CD14-positive monocyte (primary cell): ENCODE results near the gene NTM. TPM values are rescaled to one million over a fixed set of nuclear protein-coding genes. Genes with fewer than 3 reads are reported as not detected.

Source experiments
- DNase-seq, 3 donors: peaks; one replicate each; pipeline ENCODE4 v3.0.0-alpha.2; 2011 to 2022
- H2AFZ ChIP-seq: 2 replicates; pipeline ENCODE4 v1.6.0; 2012; ENCODE audit warnings: mild to moderate bottlenecking, low read depth, low read length, inconsistent platforms; ENCODE audit not compliant: insufficient read depth, poor library complexity, severe bottlenecking
- H3K27ac ChIP-seq, 2 donors: 1 replicate in 1 of 2; 2 replicates in 1 of 2; pipeline ENCODE4 v1.5.1; 2012 to 2013; ENCODE audit warnings: low read length in 2 of 2, control low read depth in 1 of 2, inconsistent platforms in 1 of 2, low read depth in 1 of 2, mild to moderate bottlenecking in 1 of 2
- H3K27me3 ChIP-seq, 2 donors: one replicate each; pipeline versions ENCODE4 v1.6.0 to v1.6.1; 2011 to 2013; ENCODE audit warnings: low read length in 2 of 2; ENCODE audit not compliant: control insufficient read depth in 2 of 2, insufficient read depth in 2 of 2
- H3K36me3 ChIP-seq, 2 donors: replicated peaks in 1 of 2; 1 replicate in 1 of 2; 2 replicates in 1 of 2; pipeline versions ENCODE4 v1.5.1 to v1.6.1; 2012 to 2013; ENCODE audit warnings: low read length in 2 of 2, control low read depth in 1 of 2, inconsistent platforms in 1 of 2, mild to moderate bottlenecking in 1 of 2; ENCODE audit not compliant: insufficient read depth in 2 of 2, control insufficient read depth in 1 of 2
- H3K4me1 ChIP-seq, 2 donors: 1 replicate in 1 of 2; 2 replicates in 1 of 2; pipeline versions ENCODE4 v1.5.1 to v1.6.1; 2012 to 2013; ENCODE audit warnings: low read length in 2 of 2, control low read depth in 1 of 2, inconsistent platforms in 1 of 2, mild to moderate bottlenecking in 1 of 2, moderate library complexity in 1 of 2; ENCODE audit not compliant: insufficient read depth in 2 of 2, control insufficient read depth in 1 of 2
- H3K4me2 ChIP-seq: replicated peaks from 2 replicates; pipeline ENCODE3; 2012; ENCODE audit warnings: low read length, moderate library complexity, mild to moderate bottlenecking; ENCODE audit not compliant: poor library complexity, severe bottlenecking; ENCODE audit errors: extremely low read depth
- H3K4me3 ChIP-seq, 3 experiments: fragments of 200-600 bp in 1 of 3; sonication (generic) in 1 of 3; replicated peaks in 1 of 3; 1 replicate in 2 of 3; 2 replicates in 1 of 3; pipeline ENCODE4 v1.5.1; 2011 to 2013; ENCODE audit warnings: low read length in 3 of 3, mild to moderate bottlenecking in 3 of 3, control low read depth in 2 of 3, low read depth in 2 of 3, inconsistent platforms in 1 of 3, moderate library complexity in 1 of 3
- H3K79me2 ChIP-seq: 2 replicates; pipeline ENCODE4 v1.6.0; 2012; ENCODE audit warnings: mild to moderate bottlenecking, control low read depth, inconsistent platforms, low read length, moderate library complexity; ENCODE audit not compliant: insufficient read depth
- H3K9ac ChIP-seq: 2 replicates; pipeline ENCODE4 v1.6.0; 2017; ENCODE audit warnings: low read length, mild to moderate bottlenecking; ENCODE audit not compliant: insufficient read depth, poor library complexity, severe bottlenecking
- H3K9me3 ChIP-seq, 2 donors: replicated peaks in 1 of 2; 1 replicate in 1 of 2; 2 replicates in 1 of 2; pipeline versions ENCODE4 v1.5.1 to v1.6.1; 2012 to 2013; ENCODE audit warnings: low read length in 2 of 2, control low read depth in 1 of 2; ENCODE audit not compliant: control insufficient read depth in 1 of 2, insufficient read depth in 1 of 2
- H4K20me1 ChIP-seq: 2 replicates; pipeline ENCODE4 v1.6.0; 2012; ENCODE audit warnings: mild to moderate bottlenecking, low read length, control low read depth, moderate library complexity; ENCODE audit not compliant: insufficient read depth
- H3K27ac Mint-ChIP-seq, 7 donors: one replicate each; pipeline ENCODE4 v1.8.0; 2020; ENCODE audit warnings: mild to moderate bottlenecking in 7 of 7, mixed read lengths in 7 of 7, moderate library complexity in 6 of 7, inconsistent platforms in 2 of 7
- H3K27me3 Mint-ChIP-seq, 3 donors: one replicate each; pipeline ENCODE4 v1.8.0; 2021 to 2022; ENCODE audit warnings: low read depth in 3 of 3, mild to moderate bottlenecking in 3 of 3, mixed read lengths in 3 of 3, moderate library complexity in 3 of 3, inconsistent platforms in 1 of 3
- H3K36me3 Mint-ChIP-seq, 2 donors: one replicate each; pipeline ENCODE4 v1.8.0; 2020; ENCODE audit warnings: mixed read lengths in 2 of 2, inconsistent platforms in 1 of 2, mild to moderate bottlenecking in 1 of 2
- H3K4me1 Mint-ChIP-seq: one replicate; pipeline ENCODE4 v1.8.0; 2020; ENCODE audit warnings: mild to moderate bottlenecking, mixed read lengths
- H3K4me3 Mint-ChIP-seq, 2 donors: one replicate each; pipeline ENCODE4 v1.8.0; 2020; ENCODE audit warnings: mild to moderate bottlenecking in 2 of 2, mixed read lengths in 2 of 2, moderate library complexity in 1 of 2
- H3K9me3 Mint-ChIP-seq, 7 donors: one replicate each; pipeline ENCODE4 v1.8.0; 2020 to 2022; ENCODE audit warnings: mixed read lengths in 7 of 7, mild to moderate bottlenecking in 6 of 7, moderate library complexity in 6 of 7, inconsistent platforms in 2 of 7
- CTCF ChIP-seq: fragments of 200-600 bp; IDR thresholded peaks from one replicate; pipeline ENCODE4 v1.8.0; 2022; ENCODE audit warnings: antibody characterized with exemption, mild to moderate bottlenecking
- WGBS: methylation state at CpG from one replicate; pipeline ENCODE4 v1.1.5; 2013; ENCODE audit warnings: missing lambda C conversion rate; ENCODE audit not compliant: insufficient coverage; 5-methylcytosine and 5-hydroxymethylcytosine counted together
- intact Hi-C, 2 donors: fragments of 100-400 bp; cut with micrococcal nuclease; formaldehyde crosslinking; loops; one replicate each; pipeline versions ENCODE4 v1.15.0 to v1.15.1; 2023
- polyA plus RNA-seq, 3 donors: library from polyadenylated mRNA; depleted of rRNA in 1 of 3; unstranded in 2 of 3; stranded (reverse) in 1 of 3; fragments of 300-500 nt in 2 of 3; fragments of >200 nt in 1 of 3; fragmentation: Illumina TruSeq in 2 of 3; gene quantifications; 1 replicate in 2 of 3; 2 replicates in 1 of 3; pipeline ENCODE4 v1.2.3, GENCODE V29; 2012 to 2021

The NTM gene
- polyA plus RNA-seq, 3 donors = not detected

DNA sequence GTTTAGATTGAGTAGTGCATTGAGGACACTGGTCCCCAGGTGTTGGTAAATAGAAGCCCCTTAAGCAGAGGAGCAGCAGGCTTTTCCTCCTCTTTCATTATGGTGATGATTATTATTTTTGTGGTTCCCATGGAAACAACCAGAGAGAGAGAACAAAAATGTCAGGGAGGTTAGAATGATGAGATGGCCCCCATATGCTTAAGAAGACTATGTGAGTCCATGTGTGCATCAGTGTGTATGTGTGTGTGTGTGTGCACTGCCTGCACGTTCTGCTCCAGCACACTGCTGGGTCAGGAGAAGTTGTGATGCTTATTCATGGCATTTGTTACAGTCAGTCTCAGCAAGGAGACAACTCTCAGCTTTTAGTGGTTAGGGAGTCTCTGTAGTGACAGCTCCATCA is 724.2 kb downstream of the NTM start:
- WGBS = 57% methylated on average over 1 of the region's 1 CpG
- H3K27ac ChIP-seq = peak overlapping the region in 1 of 2 donors; percentile 70

More for the DNA sequence above, 724.2 kb downstream of the NTM start:
- Mint-ChIP-seq H3K36me3 (no peaks in the 10 kb centered on the region), H3K4me1 (peaks cover 9% of the 10 kb centered on the region), H3K27ac (no peak overlapping the region), H3K4me3 (no peak overlapping the region), H3K9me3 (peaks cover 3 to 17% (median 8%) of the 10 kb centered on the region in 7 donors), H3K27me3 (peaks cover 2 to 9% (median 3%) of the 10 kb centered on the region in 3 donors)
- Histone ChIP-seq H3K9me3 (no peaks in the 10 kb centered on the region), H2AFZ (no peak overlapping the region), H3K4me1 (peaks cover 0 to 29% of the 10 kb centered on the region in 2 donors), H3K9ac (no peak overlapping the region), H4K20me1 (no peaks in the 10 kb centered on the region), H3K4me2 (no peak overlapping the region), H3K79me2 (no peaks in the 10 kb centered on the region), H3K4me3 (no peak overlapping the region), H3K27me3 (no peaks in the 10 kb centered on the region), H3K36me3 (no peaks in the 10 kb centered on the region)
- no peak for DNase-seq
- no peak for TF ChIP-seq CTCF
- intact Hi-C loops = loop anchor here in 1 of 2 donors (10.0 kb wide), 1 partner anchor 60 kb away; no protein-coding TSS in a partner anchor
